ENCODE results near the gene LPGAT1. TPM values are rescaled to one million over a fixed set of nuclear protein-coding genes. Genes with fewer than 3 reads are reported as not detected.

Gene LPGAT1
- total and polyA plus RNA-seq, 2 of the 13 experiments (the other 11 are each of a cell fraction or from before 2014, with no cell fraction given) = 12.1 to 48.3 TPM

- H3K79me2 ChIP-seq (ENCODE audit: insufficient read depth, low read length) = no peaks in the 10 kb centered on the region
- H3K4me2 ChIP-seq (ENCODE audit: low read depth, low read length) = no peak overlapping the region
- H3K9me3 ChIP-seq (ENCODE audit: low read length) = no peaks in the 10 kb centered on the region
- H3K27me3 ChIP-seq (ENCODE audit: control insufficient read depth in 1 of 2, insufficient read depth in 2 of 2, low read length in 2 of 2) = no peaks in the 10 kb centered on the region
- H4K20me1 ChIP-seq (ENCODE audit: insufficient read depth, low read length) = no peaks in the 10 kb centered on the region
- ChIA-PET CTCF (ENCODE audit: low intra/inter-chr PET ratio, low total read pairs) (no interaction called here), POLR2A (no interaction called here)
- WGBS (ENCODE audit: low lambda C conversion rate) = 92% methylated on average over 4 of the region's 4 CpGs
- H3K36me3 ChIP-seq (replicated peaks in 1 of 2; ENCODE audit: control insufficient read depth in 1 of 2, insufficient read depth in 2 of 2, low read length in 2 of 2) = peaks cover 4 to 15% of the 10 kb centered on the region in 2 experiments; a peak in 2 of 5 replicates
- no peak overlapping the region for H2AFZ ChIP-seq (ENCODE audit: low read length)
- H3K27ac ChIP-seq (ENCODE audit: extremely low read length, insufficient read depth, low read length) = no peak overlapping the region
- in situ Hi-C loops (cut with HindIII; ENCODE audit: extremely low pct_ligation_motif_present, low pct_unique_long_range_greater_than_20kb) (no loop called here), intact Hi-C loops (cut with micrococcal nuclease; ENCODE audit: unreplicated experiment) (no loop called here)
- H3K4me3 ChIP-seq (replicated peaks in 1 of 3; ENCODE audit: insufficient read depth in 1 of 3, low read depth in 2 of 3, low read length in 3 of 3) = no peak overlapping the region
- ATAC-seq = no peak
- H3K9ac ChIP-seq (ENCODE audit: insufficient read depth, low read depth, low read length) = no peak overlapping the region
- no TSS peak for BruUV-seq (replicated peaks)
- TF ChIP-seq ZNF598 (CRISPR knock-in tag; IDR thresholded peaks at IDR 0.05; ENCODE audit: borderline replicate concordance) = no peak
- TF ChIP-seq MAZ (IDR thresholded peaks at IDR 0.05; ENCODE audit: borderline replicate concordance, low read depth, low read length) = no peak
- TF ChIP-seq MAZ (CRISPR knock-in tag; IDR thresholded peaks at IDR 0.05; ENCODE audit: low read depth) = no peak
- TF ChIP-seq STAG1 (CRISPR knock-in tag; IDR thresholded peaks at IDR 0.05) = no peak
- no peak for TF ChIP-seq MLX (CRISPR knock-in tag; IDR thresholded peaks at IDR 0.05)
- TF ChIP-seq NR3C1 (CRISPR knock-in tag; IDR thresholded peaks at IDR 0.05) = no peak
- TF ChIP-seq ARHGAP35 (CRISPR knock-in tag; IDR thresholded peaks at IDR 0.05; ENCODE audit: borderline replicate concordance) = no peak
- TF ChIP-seq, protein P1, sequence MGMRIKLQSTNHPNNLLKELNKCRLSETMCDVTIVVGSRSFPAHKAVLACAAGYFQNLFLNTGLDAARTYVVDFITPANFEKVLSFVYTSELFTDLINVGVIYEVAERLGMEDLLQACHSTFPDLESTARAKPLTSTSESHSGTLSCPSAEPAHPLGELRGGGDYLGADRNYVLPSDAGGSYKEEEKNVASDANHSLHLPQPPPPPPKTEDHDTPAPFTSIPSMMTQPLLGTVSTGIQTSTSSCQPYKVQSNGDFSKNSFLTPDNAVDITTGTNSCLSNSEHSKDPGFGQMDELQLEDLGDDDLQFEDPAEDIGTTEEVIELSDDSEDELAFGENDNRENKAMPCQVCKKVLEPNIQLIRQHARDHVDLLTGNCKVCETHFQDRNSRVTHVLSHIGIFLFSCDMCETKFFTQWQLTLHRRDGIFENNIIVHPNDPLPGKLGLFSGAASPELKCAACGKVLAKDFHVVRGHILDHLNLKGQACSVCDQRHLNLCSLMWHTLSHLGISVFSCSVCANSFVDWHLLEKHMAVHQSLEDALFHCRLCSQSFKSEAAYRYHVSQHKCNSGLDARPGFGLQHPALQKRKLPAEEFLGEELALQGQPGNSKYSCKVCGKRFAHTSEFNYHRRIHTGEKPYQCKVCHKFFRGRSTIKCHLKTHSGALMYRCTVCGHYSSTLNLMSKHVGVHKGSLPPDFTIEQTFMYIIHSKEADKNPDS (CRISPR knock-in tag; IDR thresholded peaks at IDR 0.05) = no peak
- TF ChIP-seq HNF4G (IDR thresholded peaks at IDR 0.05; ENCODE audit: borderline replicate concordance, low read depth, low read length) = no peak
- TF ChIP-seq HNF4G (CRISPR knock-in tag; IDR thresholded peaks at IDR 0.05; ENCODE audit: borderline replicate concordance, low read depth) = no peak
- TF ChIP-seq XRCC5 (optimal IDR thresholded peaks at IDR 0.05; ENCODE audit: low read length) = no peak
- TF ChIP-seq SP1 (IDR thresholded peaks at IDR 0.05) = no peak
- TF ChIP-seq SP1 (CRISPR knock-in tag; IDR thresholded peaks at IDR 0.05) = no peak
- TF ChIP-seq MZF1 (CRISPR knock-in tag; IDR thresholded peaks at IDR 0.05; ENCODE audit: borderline replicate concordance) = no peak
- no peak for TF ChIP-seq GABPA (IDR thresholded peaks at IDR 0.05; ENCODE audit: low read depth, low read length)
- no peak for TF ChIP-seq GABPA (CRISPR knock-in tag; IDR thresholded peaks at IDR 0.05; ENCODE audit: low read depth)
- TF ChIP-seq ARNTL (CRISPR knock-in tag; IDR thresholded peaks at IDR 0.05) = no peak
- DNase-seq (ENCODE audit: low spot score) = no peak
- FAIRE-seq = no peak
- peaks cover 4% of the 10 kb centered on the region; the same call in 1 of the 2 replicates for H3K4me1 ChIP-seq (ENCODE audit: insufficient read depth, low read length)
Measured at GRCh38 chr1:211775170-211775569, 55.4 kb downstream of the LPGAT1 start.

Measured in HepG2 (cell line).